ENCODE measurements around the gene EGLN1. TPM values are rescaled to one million over a fixed set of nuclear protein-coding genes. Genes with fewer than 3 reads are reported as not detected.

Gene EGLN1
- total RNA-seq, 1 donor from 2014 or later = 26.3 TPM

GRCh38 chr1:231408528-231409094, 13.5 kb downstream of the EGLN1 start:
- peaks cover 0 to 5% of the 10 kb centered on the region in 2 donors for H3K36me3 ChIP-seq
- DNase-seq (ENCODE audit: extremely low spot score in 2 of 2) = no peak
- intact Hi-C loops (cut with DNase I) = no loop called here
- H3K27ac ChIP-seq = peak overlapping the region; percentile 53
- TF ChIP-seq POLR2A (IDR thresholded peaks at IDR 0.05) (no peak), POLR2AphosphoS5 (IDR thresholded peaks at IDR 0.05; ENCODE audit: insufficient read depth in 1 of 2, low read depth in 1 of 2) (no peak), CTCF (IDR thresholded peaks at IDR 0.05) (no peak)
- H3K27me3 ChIP-seq = no peaks in the 10 kb centered on the region
- H3K4me3 ChIP-seq = no peak overlapping the region
- no peaks in the 10 kb centered on the region for H3K9me3 ChIP-seq
- peaks cover 71% of the 10 kb centered on the region for H3K4me1 ChIP-seq

GRCh38 chr1:231407547-231408396, 14.3 kb downstream of the EGLN1 start:
- H3K36me3 ChIP-seq = no peaks in the 10 kb centered on the region
- TF ChIP-seq POLR2A (IDR thresholded peaks at IDR 0.05) = no peak
- DNase-seq (ENCODE audit: extremely low spot score in 2 of 2) = no peak
- H3K9me3 ChIP-seq = no peaks in the 10 kb centered on the region
- no peaks in the 10 kb centered on the region for H3K27me3 ChIP-seq
- intact Hi-C loops (cut with DNase I) = no loop called here
- H3K4me3 ChIP-seq = no peak overlapping the region
- H3K27ac ChIP-seq = peak overlapping the region; percentile 53
- H3K4me1 ChIP-seq = peaks cover 62% of the 10 kb centered on the region

- TF ChIP-seq POLR2A (IDR thresholded peaks at IDR 0.05) = no peak
- TF ChIP-seq POLR2AphosphoS5 (IDR thresholded peaks at IDR 0.05; ENCODE audit: insufficient read depth in 1 of 2, low read depth in 1 of 2) = no peak
- no peak for TF ChIP-seq CTCF (IDR thresholded peaks at IDR 0.05)
- no peak for DNase-seq (ENCODE audit: extremely low spot score in 2 of 2)
- Histone ChIP-seq H3K4me1 (peaks cover 56% of the 10 kb centered on the region), H3K9me3 (no peaks in the 10 kb centered on the region), H3K36me3 (no peaks in the 10 kb centered on the region), H3K27ac (no peak overlapping the region), H3K27me3 (no peaks in the 10 kb centered on the region), H3K4me3 (no peak overlapping the region)
- intact Hi-C loops (cut with DNase I) = no loop called here
Observed at GRCh38 chr1:231407049-231407448, 15.0 kb downstream of the EGLN1 start.

GRCh38 chr1:231404318-231404717, 17.8 kb downstream of the EGLN1 start:
- Histone ChIP-seq H3K36me3 (no peaks in the 10 kb centered on the region), H3K27me3 (no peaks in the 10 kb centered on the region), H3K27ac (no peak overlapping the region), H3K9me3 (no peaks in the 10 kb centered on the region), H3K4me3 (no peak overlapping the region), H3K4me1 (peaks cover 37% of the 10 kb centered on the region)
- no peak for DNase-seq (ENCODE audit: extremely low spot score in 2 of 2)
- TF ChIP-seq POLR2A (IDR thresholded peaks at IDR 0.05) (no peak), CTCF (IDR thresholded peaks at IDR 0.05) (no peak), POLR2AphosphoS5 (IDR thresholded peaks at IDR 0.05; ENCODE audit: insufficient read depth in 1 of 2, low read depth in 1 of 2) (no peak)
- intact Hi-C loops (cut with DNase I) = no loop called here

- intact Hi-C loops (cut with DNase I) = no loop called here
- Histone ChIP-seq H3K36me3 (no peaks in the 10 kb centered on the region), H3K4me1 (peaks cover 27% of the 10 kb centered on the region)
Observed at GRCh38 chr1:231401478-231401877, 20.6 kb downstream of the EGLN1 start.

More at GRCh38 chr1:231401478-231401877, 20.6 kb downstream of the EGLN1 start:
- TF ChIP-seq POLR2A (IDR thresholded peaks at IDR 0.05) = no peak
- TF ChIP-seq POLR2AphosphoS5 (IDR thresholded peaks at IDR 0.05; ENCODE audit: insufficient read depth in 1 of 2, low read depth in 1 of 2) = no peak
- no peak for TF ChIP-seq CTCF (IDR thresholded peaks at IDR 0.05)
- Histone ChIP-seq H3K27ac (no peak overlapping the region), H3K27me3 (no peaks in the 10 kb centered on the region), H3K4me3 (no peak overlapping the region), H3K9me3 (no peaks in the 10 kb centered on the region)
- no peak for DNase-seq (ENCODE audit: extremely low spot score in 2 of 2)
